ENCODE results near the gene SYTL1.

Gene SYTL1, protein sequence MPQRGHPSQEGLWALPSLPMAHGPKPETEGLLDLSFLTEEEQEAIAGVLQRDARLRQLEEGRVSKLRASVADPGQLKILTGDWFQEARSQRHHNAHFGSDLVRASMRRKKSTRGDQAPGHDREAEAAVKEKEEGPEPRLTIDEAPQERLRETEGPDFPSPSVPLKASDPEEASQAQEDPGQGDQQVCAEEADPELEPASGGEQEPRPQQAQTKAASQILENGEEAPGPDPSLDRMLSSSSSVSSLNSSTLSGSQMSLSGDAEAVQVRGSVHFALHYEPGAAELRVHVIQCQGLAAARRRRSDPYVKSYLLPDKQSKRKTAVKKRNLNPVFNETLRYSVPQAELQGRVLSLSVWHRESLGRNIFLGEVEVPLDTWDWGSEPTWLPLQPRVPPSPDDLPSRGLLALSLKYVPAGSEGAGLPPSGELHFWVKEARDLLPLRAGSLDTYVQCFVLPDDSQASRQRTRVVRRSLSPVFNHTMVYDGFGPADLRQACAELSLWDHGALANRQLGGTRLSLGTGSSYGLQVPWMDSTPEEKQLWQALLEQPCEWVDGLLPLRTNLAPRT

DNA sequence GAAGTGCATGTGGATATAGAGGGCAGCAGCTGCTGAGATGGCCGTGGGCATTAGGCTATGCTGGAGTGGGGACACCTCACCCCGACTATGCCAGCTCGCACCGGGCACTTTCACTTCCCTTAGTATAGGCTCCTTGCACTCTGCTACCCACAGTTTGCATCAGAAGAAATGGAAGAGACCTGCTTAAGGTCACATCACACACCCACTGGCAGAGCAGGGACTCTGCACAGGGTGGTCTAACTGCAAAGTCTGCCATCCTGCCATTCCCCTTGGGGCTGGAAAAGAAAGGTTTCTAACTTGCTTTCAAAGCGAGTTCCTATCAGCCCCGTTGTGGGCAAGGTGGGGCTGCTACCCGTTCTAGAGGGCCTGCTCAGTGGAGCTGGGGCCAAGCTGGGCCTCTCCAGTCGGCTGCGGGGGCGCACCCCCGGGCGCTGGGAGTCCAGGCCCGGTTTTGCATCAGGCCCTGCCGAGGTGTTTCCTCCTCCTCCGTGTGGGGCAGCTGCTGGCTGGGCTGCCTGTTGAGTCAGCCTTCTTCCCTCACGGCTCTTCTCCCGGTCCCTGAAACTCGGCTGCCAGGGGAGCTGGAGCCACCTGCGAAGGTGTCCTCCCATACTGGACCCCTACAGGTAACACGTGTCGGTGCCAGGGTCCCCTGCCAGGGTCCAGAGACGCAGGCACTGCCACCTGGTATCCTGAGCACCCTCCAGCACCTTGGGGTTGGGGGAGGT is at the start of gene SYTL1:
Gene SYTL1, plus strand, starts transcription at position 498 of the 728 bp plus-strand sequence. CDS start 3,313 bp downstream, outside the sequence.
- DNase-seq: peak; percentile 67

DNA sequence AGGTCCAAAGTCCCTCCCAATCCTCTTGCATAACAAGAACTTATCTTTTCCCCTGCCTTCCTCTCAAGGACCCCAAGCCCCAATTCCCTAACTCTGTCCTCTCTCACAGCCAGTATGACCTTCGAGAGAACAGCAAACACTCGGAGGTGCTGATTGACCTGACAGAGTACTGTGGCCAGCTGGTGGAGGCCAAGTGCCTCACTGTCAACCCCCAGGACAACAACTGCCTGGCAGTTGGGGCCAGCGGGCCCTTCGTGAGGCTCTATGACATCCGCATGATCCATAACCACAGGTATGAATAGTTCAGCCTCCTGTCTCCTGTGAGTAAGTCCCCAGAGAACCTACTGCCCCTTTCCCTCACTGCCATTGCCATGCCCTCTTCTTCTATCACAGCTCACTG is 49.7 kb upstream of the SYTL1 start:
- DNase-seq: no peak

DNA sequence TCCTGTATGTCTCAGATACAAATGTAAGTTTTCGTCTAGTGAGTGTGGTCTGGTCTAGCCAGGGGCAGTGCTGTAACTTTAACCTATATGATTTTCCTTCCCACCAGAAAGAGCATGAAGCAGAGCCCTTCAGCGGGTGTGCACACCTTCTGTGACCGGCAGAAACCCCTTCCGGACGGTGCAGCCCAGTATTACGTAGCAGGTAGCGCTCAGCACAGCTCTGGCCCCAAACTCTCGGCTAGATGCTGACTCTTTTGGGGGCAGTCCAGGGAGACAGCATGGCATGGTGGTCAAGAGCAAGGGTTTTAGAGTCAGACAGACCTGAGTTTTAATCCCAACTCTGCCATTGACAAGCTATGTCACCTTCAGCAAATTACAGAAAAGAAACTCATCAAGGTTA is 47.9 kb upstream of the SYTL1 start:
- no peak for DNase-seq

DNA sequence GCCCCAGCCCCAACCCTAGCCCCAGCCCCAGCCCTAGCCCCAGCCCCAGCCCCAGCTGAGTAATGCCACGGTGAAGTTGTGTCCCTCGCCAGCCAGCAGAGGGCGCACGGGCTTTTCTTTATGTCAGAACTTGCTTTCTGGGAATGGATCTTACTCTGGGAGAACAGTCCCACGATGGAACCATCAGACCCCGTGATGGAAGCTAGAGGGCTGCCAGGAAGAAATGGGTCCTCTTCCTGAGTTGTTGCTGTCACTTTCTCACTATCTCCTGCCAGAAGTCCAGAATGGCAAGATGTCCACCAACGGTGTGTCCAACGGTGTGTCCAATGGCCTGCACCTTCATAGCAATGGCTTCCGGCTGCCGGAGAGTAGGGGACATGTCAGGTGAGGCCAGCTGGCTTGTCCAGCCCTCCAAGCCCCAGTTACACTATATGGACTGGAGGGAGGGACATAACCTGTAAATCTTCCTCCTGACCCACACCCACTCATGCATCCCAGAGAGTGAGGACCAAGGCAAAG is 45.0 kb upstream of the SYTL1 start:
- DNase-seq: peak; percentile 60

DNA sequence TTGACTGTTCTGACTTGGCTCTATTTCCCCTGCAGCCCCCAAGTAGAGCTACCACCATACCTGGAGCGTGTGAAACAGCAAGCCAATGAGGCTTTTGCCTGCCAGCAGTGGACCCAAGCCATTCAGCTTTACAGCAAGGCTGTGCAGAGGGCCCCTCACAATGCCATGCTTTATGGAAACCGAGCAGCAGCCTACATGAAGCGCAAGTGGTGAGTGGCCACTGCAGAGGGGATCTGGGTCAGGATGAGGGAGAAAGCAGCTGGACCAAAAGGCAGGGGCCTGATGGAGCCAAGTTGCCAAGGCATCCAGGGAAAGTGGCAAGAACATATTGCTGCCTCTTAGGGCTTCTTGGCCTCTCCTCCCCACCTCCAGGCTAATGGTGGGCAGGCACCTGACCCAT is 43.9 kb upstream of the SYTL1 start:
- no peak for DNase-seq

DNA sequence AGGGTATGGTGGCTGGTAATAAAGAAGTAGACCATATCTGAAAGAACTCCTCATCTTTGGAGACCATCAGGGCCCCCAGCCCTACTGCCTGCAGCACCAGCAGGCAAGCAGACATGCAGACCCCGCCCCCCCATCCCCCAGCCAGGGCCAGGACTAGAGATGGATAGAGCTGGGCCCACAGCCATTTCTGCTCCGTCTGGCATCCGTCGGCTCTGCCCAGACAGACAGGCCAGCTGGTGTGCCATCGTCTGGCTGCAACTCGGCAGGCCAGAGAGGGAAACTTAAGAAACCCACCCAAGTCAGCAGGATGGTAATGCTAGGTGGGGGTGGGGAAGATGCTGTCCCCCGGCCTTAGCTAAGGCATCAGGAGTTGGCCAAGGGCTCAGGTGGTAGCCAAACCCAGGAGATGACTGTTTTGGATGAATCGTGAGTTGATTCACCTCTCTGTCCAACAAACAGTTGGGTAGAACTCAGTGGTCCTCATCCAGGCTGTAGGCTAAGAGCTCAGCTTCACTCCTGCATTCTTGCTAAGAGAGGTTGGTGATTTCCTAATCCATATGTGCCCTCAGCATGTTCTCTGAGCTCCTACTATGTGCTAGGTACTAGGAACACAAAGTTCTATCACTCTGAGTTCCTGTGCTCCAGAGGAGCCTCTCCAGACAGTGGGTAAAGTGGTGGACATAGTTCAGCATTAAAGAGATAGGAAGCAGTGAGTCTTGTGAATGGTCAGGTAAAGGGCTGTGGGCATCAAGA is 43.0 kb upstream of the SYTL1 start:
- DNase-seq: no peak

DNA sequence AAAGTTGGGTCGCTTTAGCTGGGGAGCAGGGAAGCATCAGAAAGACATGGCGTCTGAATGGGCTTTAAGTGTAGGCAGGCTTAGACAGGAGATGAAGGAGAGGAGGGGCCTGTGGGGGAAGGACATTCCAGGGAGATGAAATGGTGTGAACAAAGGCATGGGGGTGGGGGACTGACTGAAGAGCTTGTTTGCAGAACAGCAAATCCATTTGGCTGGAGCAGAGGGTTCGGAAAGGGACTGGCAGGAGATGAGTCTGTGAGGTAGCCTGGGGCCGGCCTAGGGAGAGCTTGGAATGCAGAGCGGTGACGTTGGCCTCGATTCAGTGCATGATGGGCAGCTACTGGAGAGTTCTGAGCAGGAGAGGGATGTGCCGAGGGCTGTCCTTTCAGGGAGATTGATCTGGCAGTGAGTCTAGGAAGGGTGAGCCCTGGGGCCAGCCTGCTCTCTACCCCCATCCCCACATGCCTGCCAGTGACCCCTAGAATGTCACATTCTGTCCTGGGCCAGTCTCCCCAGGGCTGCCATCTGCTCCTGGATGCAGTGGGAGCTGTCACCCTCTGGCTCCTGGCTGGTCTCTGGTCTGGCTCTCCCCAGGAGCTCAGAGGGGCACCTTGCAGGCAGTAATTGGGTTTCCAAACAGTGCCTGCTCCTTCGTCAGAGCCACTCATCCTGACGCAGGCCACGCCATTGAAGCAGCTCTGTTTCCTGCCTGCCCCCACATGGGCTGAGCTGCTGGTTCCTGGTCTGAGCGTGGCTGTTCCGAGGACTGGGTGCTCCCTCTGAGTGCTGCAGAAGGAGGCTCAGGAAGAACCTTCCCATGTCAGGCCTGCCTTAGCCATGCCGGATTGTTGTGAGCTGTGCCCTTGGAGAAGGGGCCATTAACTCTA is 42.2 kb upstream of the SYTL1 start:
- DNase-seq: no peak

DNA sequence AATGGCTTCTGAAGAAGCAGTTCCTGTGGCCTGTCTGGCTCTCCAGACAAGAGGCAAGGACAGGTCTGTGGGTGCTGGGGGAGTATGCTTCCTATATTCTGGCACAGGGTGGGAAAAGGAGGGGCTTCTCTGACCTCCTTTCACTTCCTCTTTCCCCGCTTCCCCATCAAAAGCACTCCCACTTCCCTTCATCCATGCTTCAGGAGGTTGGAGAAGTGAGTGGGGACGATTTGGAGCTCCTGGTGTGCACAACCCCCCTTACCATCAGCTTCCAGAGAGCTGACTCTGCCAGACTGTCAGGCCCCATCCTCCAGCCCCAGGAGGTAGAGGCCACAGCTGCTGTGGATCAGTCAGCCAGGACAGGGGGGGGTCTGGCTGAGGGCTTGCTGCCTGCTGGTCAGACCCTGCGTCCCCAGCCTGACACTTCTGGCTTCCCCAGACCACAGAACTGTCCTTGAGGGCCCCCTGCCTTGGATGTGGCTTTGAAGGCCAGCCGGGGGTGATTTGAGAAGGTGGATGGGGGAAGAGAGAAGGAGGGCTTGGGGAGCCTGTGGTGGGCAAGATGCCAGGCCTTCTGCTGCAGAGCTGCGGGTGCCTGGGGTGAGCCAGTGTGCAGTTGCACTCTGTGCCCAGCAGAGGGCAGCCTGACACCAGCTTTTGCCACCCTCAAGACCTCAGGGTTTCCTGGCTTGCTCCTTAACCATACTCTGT is 41.3 kb upstream of the SYTL1 start:
- peak; percentile 85 for DNase-seq

DNA sequence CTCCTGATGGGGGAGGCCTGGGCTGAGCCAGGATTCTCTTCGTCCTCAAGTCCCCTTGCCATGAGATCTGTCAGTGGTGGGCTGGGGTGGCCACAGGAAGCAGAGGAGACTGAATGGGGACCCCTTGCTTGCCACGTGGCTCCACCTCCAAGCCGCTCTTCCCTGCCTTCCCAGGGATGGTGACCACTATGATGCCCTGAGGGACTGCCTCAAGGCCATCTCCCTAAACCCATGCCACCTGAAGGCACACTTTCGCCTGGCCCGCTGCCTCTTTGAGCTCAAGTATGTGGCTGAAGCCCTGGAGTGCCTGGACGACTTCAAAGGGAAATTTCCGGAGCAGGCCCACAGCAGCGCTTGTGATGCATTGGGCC is 40.8 kb upstream of the SYTL1 start:
- no peak for DNase-seq

DNA sequence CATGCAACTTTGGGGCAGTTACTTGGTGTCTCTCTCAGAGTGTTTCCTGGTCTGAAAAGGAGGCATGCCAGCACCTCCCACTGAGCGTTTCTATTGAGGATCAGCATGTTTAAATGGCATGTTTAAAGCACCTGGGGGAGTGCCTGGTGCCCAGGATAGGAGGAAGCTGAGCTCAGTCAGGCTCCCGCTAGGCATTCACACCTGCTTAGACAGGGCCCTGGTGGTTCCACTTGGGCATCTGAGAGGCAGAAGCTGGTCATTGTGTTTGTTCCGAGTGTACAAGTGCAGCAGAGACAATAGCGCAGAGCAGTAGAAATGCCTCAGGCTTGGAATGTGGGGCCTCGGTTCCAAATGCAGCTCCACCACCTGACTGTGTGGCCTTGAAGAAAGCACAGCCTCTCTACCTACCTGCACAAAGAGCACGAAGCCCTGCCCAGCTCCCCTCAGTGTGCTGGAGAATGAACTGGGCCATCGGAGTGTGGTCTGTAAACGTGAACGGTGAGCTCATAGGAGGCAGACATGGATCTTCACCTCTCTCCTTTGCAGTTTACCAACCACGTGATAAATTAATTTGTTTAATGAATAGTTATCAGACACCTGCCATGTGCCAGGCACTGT is 40.1 kb upstream of the SYTL1 start:
- DNase-seq: no peak

DNA sequence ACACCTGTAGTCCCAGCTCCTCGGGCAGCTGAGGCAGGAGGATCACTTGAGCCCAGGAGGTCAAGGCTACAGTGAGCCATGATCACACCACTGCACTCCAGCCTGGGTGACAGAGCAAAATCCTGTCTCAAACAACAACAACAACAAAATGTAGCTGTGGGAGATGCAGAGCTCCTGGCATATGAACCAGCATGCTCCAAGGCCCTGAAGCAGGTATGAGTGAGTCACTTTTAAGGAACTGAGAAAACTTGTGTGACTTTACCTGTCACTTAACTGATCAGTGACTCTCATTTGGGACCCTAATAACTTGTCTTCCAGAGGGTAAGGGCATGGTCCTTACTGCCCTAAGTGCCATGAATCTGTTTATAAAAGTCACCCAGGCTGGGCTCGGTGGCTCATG is 39.2 kb upstream of the SYTL1 start:
- no peak for DNase-seq

DNA sequence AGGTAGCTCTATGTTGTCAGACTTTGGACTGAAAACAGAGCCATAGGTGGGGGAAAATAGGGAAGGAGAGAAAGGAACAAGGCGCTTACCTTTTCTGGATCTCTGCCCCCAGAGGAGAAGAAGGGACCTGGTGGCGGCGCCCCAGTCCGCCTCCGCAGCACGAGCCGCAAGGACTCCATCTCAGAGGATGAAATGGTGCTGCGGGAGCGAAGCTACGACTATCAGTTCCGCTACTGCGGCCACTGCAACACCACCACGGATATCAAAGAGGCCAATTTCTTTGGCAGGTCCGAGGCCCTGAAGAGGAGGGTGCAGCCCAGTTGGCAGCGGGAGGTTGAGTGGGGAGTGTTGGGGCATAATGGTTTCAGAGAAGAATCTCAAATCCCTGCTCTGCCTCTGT is 38.3 kb upstream of the SYTL1 start:
- no peak for DNase-seq

DNA sequence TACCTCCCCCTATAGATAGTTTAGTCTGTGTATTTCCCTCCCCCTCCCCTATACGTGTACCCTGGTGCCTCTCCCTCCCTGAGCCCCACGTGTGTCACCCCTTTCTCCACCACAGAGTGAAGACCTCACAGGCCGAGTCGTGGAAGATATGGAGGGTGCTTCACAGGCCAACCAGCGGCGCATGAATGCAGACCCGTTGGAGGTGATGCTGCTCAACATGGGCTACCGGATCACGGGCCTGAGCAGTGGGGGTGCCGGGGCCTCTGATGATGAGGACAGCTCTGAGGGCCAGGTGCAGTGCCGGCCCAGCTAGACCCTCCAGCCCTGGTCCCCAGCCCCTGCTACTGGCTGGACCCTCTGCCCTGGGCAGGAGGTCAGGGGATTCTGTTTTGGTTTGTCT is 35.8 kb upstream of the SYTL1 start:
- DNase-seq: no peak

DNA sequence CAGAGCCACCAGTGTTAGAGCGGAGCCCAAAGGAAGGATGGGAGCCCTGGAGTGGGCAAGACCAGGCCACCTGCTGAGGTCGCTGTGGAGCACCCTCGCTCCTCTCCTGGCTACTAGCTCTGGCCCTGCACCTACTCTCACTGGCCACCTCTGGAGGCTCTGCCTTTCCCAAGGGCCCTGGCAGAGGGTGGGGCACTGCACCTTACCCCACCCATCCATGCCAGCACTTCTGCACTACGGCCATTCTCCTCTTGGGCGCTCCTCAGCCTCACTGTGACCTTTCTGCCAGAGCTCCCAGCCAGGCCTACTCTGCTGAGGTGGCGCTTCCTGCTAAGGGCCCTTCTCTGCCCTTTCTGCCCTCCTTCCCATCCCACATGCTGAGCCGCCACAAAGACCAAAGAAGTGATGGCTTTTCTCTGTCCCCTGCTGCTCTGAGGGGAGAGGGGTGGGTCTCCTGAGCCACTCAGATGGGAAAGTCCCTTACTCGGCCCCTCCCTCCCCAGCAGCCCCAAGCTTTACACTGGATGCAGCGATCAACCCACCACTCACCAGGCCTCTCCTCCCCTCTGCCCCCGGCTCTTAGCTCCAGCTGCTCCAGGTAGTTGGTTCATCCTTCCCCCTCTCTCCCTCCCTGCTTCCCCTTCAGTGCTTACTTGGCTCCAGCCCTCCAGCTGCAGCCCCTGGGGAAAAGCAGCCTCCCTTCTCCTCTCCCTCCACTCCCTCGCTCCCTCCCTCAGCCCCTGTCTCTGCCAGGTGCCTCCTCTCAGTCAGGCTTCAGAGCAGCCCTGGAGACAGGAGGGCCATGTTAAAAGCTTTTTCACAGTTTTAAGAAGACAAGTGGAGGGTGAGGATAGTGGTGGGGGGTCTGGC is 34.7 kb upstream of the SYTL1 start:
- DNase-seq: no peak

DNA sequence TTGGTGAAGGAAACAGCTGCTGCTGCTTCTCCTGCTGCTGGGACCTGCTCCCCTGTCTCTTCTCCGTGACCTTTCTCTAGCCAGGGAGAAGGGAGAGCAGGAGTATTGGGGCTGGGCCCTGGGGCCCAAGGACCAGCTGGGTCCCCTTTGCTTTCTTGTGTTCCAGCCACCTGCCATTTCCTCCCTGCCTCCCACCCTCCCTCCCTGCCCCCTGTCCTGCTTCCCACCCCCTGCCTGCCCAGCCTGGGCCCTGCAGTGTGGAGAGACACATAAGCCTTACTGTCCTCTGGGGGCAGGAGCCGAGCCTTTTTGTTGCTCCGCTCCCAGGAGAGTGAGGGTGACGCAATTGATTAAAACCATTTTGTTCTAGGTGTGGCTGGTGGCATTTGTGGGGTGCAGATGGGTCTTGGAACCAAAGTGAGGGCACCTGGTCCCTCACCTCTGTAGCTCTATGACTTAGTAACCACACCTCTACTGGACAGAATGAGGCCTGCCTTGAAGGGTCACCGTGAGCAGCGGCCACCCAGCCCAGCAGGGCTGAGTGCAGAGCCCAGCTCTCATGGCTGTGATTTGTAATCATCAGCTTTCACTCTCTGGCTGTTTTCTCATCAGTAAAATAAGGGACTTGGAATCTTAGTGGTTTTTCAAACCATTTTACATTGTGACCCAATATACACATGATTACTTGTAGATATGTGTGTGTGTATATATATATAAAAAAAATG is 33.8 kb upstream of the SYTL1 start:
- no peak for DNase-seq

DNA sequence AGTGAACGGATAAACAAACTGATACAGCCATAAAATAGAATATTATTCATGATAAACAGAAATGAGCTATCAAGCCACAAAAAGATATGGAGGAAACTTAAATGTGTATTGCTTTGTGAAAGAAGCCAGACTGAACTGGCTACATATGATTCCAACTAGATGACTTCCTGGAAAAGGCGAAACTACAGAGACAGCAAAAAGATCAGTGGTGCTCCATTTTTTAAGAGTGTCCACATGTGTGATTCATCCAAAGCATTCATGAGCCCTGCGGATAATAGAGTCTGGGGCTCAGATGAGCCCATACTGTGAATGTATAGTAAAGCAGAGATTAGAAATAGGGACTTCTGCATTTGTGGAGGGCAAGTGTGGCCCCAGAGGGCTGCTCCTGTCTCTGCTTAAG is 27.7 kb upstream of the SYTL1 start:
- no peak for DNase-seq

DNA sequence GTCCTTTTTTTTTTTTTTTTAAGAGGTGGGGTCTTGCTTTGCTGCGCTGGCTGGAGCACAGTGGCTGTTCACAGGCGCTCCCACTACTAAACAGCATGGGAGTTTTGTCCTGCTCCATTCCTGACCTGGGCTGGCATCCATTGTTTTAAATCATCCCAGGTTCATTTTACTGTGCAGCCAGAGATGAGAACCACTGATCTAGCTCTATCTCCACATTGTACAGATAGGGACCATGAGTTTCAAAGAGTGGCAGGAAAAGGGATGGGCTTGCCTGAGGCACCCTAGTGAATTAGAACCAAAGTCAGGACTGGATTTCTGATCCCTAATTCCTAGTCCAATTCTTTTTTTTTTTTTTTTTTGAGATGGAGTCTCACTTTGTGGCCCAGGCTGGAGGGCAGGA is 27.1 kb upstream of the SYTL1 start:
- no peak for DNase-seq

DNA sequence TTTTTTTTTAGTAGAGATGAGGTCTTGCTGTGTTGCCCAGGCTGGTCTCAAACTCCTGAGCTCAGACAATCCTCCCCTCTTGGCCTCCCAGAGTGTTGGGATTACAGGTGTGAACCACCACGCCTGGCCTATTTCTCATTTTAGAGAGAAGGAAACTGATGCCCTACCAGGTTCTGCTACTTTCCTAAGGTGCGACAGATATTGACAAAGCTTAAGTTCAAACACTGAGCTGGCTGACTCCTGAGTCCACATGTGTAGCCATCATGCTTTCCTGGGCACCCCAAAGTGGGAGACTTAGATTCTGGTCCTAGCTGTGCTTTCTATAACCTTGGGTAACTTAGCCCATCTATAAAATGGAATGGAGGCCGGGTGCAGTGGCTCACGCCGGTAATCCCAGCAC is 25.0 kb upstream of the SYTL1 start:
- no peak for DNase-seq

DNA sequence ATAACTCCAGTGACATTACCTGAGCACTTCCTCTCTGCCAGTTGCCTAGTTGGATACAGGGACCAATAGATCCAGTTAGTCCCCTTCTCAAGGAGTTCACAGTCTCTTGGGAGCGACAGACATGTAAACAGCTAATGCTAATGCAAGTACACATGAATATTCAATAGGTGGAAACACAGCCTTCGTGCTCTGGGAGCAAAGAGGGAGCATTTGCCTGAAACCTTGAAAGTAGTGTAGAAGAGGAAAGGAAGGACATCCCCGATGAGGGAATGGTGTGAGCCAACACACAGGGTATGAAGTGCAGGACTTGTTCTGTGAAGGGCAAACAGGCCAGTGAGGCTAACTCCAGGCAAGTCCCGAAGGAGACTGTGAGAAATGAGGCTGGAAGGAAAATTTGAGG is 23.7 kb upstream of the SYTL1 start:
- no peak for DNase-seq

Data from CD4-positive, alpha-beta T cell treated with Interleukin-12 subunit alpha and Interleukin-12 subunit beta, for 1 hour (primary cell).